Breast epithelium (tissue), 4 donors: Measurements from ENCODE around the gene PDLIM1. TPM values are rescaled to one million over a fixed set of nuclear protein-coding genes. Genes with fewer than 3 reads are reported as not detected.
A peak's percentile ranks its signal among the peaks of the same experiment; 100 is the strongest.

ENCODE experiments used
- DNase-seq, 2 donors: peaks; one replicate each; pipeline ENCODE4 v3.0.0-alpha.2; 2019; ENCODE audit warnings: low spot score in 2 of 2
- H3K27ac ChIP-seq, 2 donors: fragments of 200-600 bp; sonication (generic) in 1 of 2; one replicate each; pipeline ENCODE4 v1.5.1; 2016 to 2019; ENCODE audit warnings: mild to moderate bottlenecking in 1 of 2
- H3K27me3 ChIP-seq, 2 donors: fragments of 200-600 bp; sonication (generic) in 1 of 2; one replicate each; pipeline versions ENCODE4 v1.5.1 to v1.6.0; 2017 to 2019; ENCODE audit warnings: control low read depth in 1 of 2, mild to moderate bottlenecking in 1 of 2
- H3K36me3 ChIP-seq: fragments of 200-600 bp; one replicate; pipeline ENCODE4 v1.5.1; 2019
- H3K4me1 ChIP-seq, 2 donors: fragments of 200-600 bp; sonication (generic); one replicate each; pipeline ENCODE4 v1.5.1; 2016 to 2019; ENCODE audit warnings: control low read depth in 1 of 2
- H3K4me3 ChIP-seq, 3 donors: fragments of 200-600 bp; sonication (generic); 1 replicate in 2 of 3; 2 replicates in 1 of 3; pipeline ENCODE4 v1.5.1; 2016 to 2019; ENCODE audit warnings: mild to moderate bottlenecking in 3 of 3, moderate library complexity in 2 of 3
- H3K9me3 ChIP-seq, 2 donors: fragments of 200-600 bp; sonication (generic) in 1 of 2; one replicate each; pipeline ENCODE4 v1.5.1; 2016 to 2019; ENCODE audit warnings: control low read depth in 1 of 2
- POLR2A ChIP-seq: fragments of 450-650 bp; IDR thresholded peaks from one replicate; pipeline ENCODE4 v1.6.1; 2016; ENCODE audit warnings: antibody characterized with exemption, mild to moderate bottlenecking, moderate library complexity
- POLR2AphosphoS5 ChIP-seq, 3 donors: sonication (generic); formaldehyde crosslinking; IDR thresholded peaks; one replicate each; pipeline ENCODE4 v1.6.1; 2017; ENCODE audit warnings: antibody characterized with exemption in 3 of 3
- intact Hi-C: fragments of 100-400 bp; cut with DNase I; formaldehyde crosslinking; loops from one replicate; pipeline ENCODE4 v1.15.1; 2023; ENCODE audit warnings: low total_unique reads
- total RNA-seq, 3 donors: library from RNA; depleted of rRNA; stranded (reverse); fragments of >200 nt; gene quantifications; one replicate each; pipeline ENCODE4 v1.1.0, GENCODE V29; 2016
- TF ChIP-seq, protein P1 (sequence below), 3 donors: fragments of 450-650 bp; IDR thresholded peaks; one replicate each; pipeline ENCODE4 v1.5.1; 2016 to 2017; ENCODE audit warnings: antibody characterized with exemption in 3 of 3, mild to moderate bottlenecking in 3 of 3, moderate library complexity in 3 of 3

The PDLIM1 gene
- total RNA-seq, 3 donors from 2014 or later: 80.8 to 143 (median 87.7) TPM

GRCh38 chr10:95308389-95309302 is 17.8 kb upstream of the PDLIM1 start:
- no peaks in the 10 kb centered on the region for H3K9me3 ChIP-seq

GRCh38 chr10:95306851-95307250 is 16.0 kb upstream of the PDLIM1 start:
- no peaks in the 10 kb centered on the region for H3K27me3 ChIP-seq
- no peaks in the 10 kb centered on the region for H3K36me3 ChIP-seq
- H3K9me3 ChIP-seq: no peaks in the 10 kb centered on the region
- H3K4me3 ChIP-seq: no peak overlapping the region
- TF ChIP-seq, protein P1, sequence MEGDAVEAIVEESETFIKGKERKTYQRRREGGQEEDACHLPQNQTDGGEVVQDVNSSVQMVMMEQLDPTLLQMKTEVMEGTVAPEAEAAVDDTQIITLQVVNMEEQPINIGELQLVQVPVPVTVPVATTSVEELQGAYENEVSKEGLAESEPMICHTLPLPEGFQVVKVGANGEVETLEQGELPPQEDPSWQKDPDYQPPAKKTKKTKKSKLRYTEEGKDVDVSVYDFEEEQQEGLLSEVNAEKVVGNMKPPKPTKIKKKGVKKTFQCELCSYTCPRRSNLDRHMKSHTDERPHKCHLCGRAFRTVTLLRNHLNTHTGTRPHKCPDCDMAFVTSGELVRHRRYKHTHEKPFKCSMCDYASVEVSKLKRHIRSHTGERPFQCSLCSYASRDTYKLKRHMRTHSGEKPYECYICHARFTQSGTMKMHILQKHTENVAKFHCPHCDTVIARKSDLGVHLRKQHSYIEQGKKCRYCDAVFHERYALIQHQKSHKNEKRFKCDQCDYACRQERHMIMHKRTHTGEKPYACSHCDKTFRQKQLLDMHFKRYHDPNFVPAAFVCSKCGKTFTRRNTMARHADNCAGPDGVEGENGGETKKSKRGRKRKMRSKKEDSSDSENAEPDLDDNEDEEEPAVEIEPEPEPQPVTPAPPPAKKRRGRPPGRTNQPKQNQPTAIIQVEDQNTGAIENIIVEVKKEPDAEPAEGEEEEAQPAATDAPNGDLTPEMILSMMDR (IDR thresholded peaks at IDR 0.05): no peak
- TF ChIP-seq POLR2AphosphoS5 (IDR thresholded peaks at IDR 0.05) (no peak), POLR2A (no peak)
- DNase-seq: no peak
- no peak overlapping the region for H3K27ac ChIP-seq
- no peaks in the 10 kb centered on the region for H3K4me1 ChIP-seq
- intact Hi-C loops: no loop called here

More at GRCh38 chr10:95308389-95309302, 17.8 kb upstream of the PDLIM1 start:
- Histone ChIP-seq H3K4me1 (no peaks in the 10 kb centered on the region), H3K27me3 (no peaks in the 10 kb centered on the region), H3K27ac (peak overlapping the region; percentile 56 to 70), H3K4me3 (no peak overlapping the region), H3K36me3 (no peaks in the 10 kb centered on the region)
- peak; percentile 80 to 82 for DNase-seq
- TF ChIP-seq POLR2AphosphoS5 (IDR thresholded peaks at IDR 0.05) (peak in 1 of 3 donors; percentile 62), POLR2A (no peak)
- TF ChIP-seq, protein P1 (IDR thresholded peaks at IDR 0.05): no peak
- intact Hi-C loops: no loop called here

DNA sequence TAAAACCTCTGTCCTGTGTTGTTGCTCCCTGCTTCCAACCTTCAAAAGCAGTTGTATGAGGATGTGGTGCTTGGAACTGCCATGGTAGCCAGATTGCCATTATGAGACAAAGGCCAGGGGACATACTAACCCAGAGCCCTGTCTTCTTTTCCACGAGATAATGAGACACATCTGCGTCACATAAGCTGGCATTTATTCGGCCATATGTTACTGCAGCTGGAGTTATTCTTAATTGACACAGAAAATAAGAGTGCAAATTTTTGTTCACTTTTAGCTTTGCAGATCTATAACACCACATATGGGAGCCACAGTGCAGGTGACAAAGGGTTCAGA is 15.5 kb upstream of the PDLIM1 start:
- no peak for TF ChIP-seq POLR2AphosphoS5 (IDR thresholded peaks at IDR 0.05)
- TF ChIP-seq POLR2A: no peak
- TF ChIP-seq, protein P1 (IDR thresholded peaks at IDR 0.05): no peak
- no peak for DNase-seq
- Histone ChIP-seq H3K4me3 (no peak overlapping the region), H3K36me3 (no peaks in the 10 kb centered on the region), H3K27ac (no peak overlapping the region), H3K4me1 (no peaks in the 10 kb centered on the region), H3K27me3 (no peaks in the 10 kb centered on the region), H3K9me3 (no peaks in the 10 kb centered on the region)
- intact Hi-C loops: no loop called here

DNA sequence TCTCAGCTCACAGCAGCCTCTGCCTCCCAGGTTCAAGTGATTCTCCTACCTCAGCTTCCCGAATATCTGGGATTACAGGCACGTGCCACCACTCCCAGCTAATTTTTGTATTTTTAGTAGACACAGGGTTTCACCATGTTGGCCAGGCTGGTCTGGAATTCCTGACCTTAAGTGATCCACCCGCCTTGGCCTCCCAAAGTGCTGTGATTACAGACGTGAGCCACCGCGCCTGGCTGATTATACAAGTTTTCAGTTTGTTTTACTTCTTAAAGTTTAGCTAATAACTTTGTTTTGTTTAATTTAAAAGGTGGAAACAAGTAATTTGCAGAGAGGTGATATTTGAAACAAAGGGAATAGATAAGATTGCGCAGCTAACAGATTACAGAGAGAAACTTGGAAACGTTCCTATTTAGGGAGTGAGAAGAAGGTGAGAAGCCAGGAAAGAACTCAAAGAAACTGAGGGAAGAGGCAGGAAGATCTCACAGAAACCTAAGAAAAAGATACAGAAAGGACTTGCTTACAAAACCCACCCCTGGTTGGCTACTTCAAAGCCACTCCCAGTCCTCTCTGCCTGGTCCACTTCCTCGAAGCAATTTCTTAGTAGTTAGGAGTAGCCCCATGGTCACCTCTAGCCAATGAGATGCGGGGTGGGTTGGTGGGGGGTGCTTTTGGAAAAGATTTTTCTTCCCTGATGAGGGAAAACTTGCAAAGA is 15.0 kb upstream of the PDLIM1 start:
- Histone ChIP-seq H3K27me3 (no peaks in the 10 kb centered on the region), H3K9me3 (no peaks in the 10 kb centered on the region), H3K4me1 (no peaks in the 10 kb centered on the region), H3K36me3 (no peaks in the 10 kb centered on the region), H3K27ac (no peak overlapping the region), H3K4me3 (no peak overlapping the region)
- intact Hi-C loops: no loop called here
- TF ChIP-seq POLR2A (no peak), POLR2AphosphoS5 (IDR thresholded peaks at IDR 0.05) (no peak)
- TF ChIP-seq, protein P1 (IDR thresholded peaks at IDR 0.05): no peak
- no peak for DNase-seq

GRCh38 chr10:95304976-95305375 is 14.2 kb upstream of the PDLIM1 start:
- H3K4me1 ChIP-seq: no peaks in the 10 kb centered on the region
- intact Hi-C loops: no loop called here
- no peaks in the 10 kb centered on the region for H3K9me3 ChIP-seq
- DNase-seq: no peak
- TF ChIP-seq POLR2A (no peak), POLR2AphosphoS5 (IDR thresholded peaks at IDR 0.05) (no peak)
- TF ChIP-seq, protein P1 (IDR thresholded peaks at IDR 0.05): no peak
- H3K27ac ChIP-seq: no peak overlapping the region
- H3K27me3 ChIP-seq: no peaks in the 10 kb centered on the region
- no peaks in the 10 kb centered on the region for H3K36me3 ChIP-seq
- H3K4me3 ChIP-seq: no peak overlapping the region
